Memory B cell (primary cell): Measurements from ENCODE around the gene TRERF1.
"Not testable (repeated sequence)": the region's sequence is repeated elsewhere in the genome, so short reads cannot be mapped to it uniquely, and the experiment has no call there.

Experiments used
- ATAC-seq: fragments of 150-1000 bp; cut with Tn5 transposase; 2 replicates; pipeline ENCODE4 v1.10.0; 2021; ENCODE audit warnings: low read depth, mild to moderate bottlenecking, moderate library complexity
- DNase-seq, 2 donors: peaks; one replicate each; pipeline ENCODE4 v3.0.0; 2022; ENCODE audit warnings: low spot score in 2 of 2
- H3K27ac Mint-ChIP-seq: one replicate; pipeline ENCODE4 v1.8.0; 2022; ENCODE audit warnings: mild to moderate bottlenecking, moderate library complexity, mixed read lengths
- H3K27me3 Mint-ChIP-seq: one replicate; pipeline ENCODE4 v1.8.0; 2022; ENCODE audit warnings: mixed read lengths
- H3K36me3 Mint-ChIP-seq: one replicate; pipeline ENCODE4 v1.8.0; 2022; ENCODE audit warnings: mild to moderate bottlenecking, mixed read lengths
- H3K4me1 Mint-ChIP-seq: one replicate; pipeline ENCODE4 v1.8.0; 2022; ENCODE audit warnings: mixed read lengths
- H3K4me3 Mint-ChIP-seq: one replicate; pipeline ENCODE4 v1.8.0; 2022; ENCODE audit warnings: mild to moderate bottlenecking, moderate library complexity, mixed read lengths
- H3K9me3 Mint-ChIP-seq: one replicate; pipeline ENCODE4 v1.8.0; 2022; ENCODE audit warnings: mixed read lengths

TRERF1 gene

GRCh38 chr6:42454428-42454791, 2.7 kb upstream of the TRERF1 start:
- DNase-seq (no peak), ATAC-seq (no peak)
- no peaks in the 10 kb centered on the region for H3K9me3 Mint-ChIP-seq
- peaks cover 21% of the 10 kb centered on the region for H3K4me1 Mint-ChIP-seq
- no peaks in the 10 kb centered on the region for H3K36me3 Mint-ChIP-seq
- H3K4me3 Mint-ChIP-seq, result peak overlapping the region; percentile 96
- peaks cover 4% of the 10 kb centered on the region for H3K27me3 Mint-ChIP-seq
- H3K27ac Mint-ChIP-seq, result peak overlapping the region; percentile 9

GRCh38 chr6:42453654-42454427, 2.1 kb upstream of the TRERF1 start:
- DNase-seq, result no peak
- Mint-ChIP-seq H3K27me3 (peaks cover 4% of the 10 kb centered on the region), H3K27ac (peak overlapping the region; percentile 9), H3K36me3 (no peaks in the 10 kb centered on the region), H3K4me1 (peaks cover 21% of the 10 kb centered on the region), H3K4me3 (peak overlapping the region; percentile 96), H3K9me3 (no peaks in the 10 kb centered on the region)
- ATAC-seq, result no peak

GRCh38 chr6:42453031-42453653, 1.4 kb upstream of the TRERF1 start:
- Mint-ChIP-seq H3K27ac (no peak overlapping the region), H3K4me3 (peak overlapping the region; percentile 96), H3K36me3 (no peaks in the 10 kb centered on the region), H3K4me1 (peaks cover 21% of the 10 kb centered on the region), H3K27me3 (peaks cover 4% of the 10 kb centered on the region), H3K9me3 (no peaks in the 10 kb centered on the region)
- ATAC-seq, result peak; percentile 69
- DNase-seq, result peak; percentile 16 to 45

- H3K27ac Mint-ChIP-seq, result peak overlapping the region; percentile 17
- DNase-seq (peak; percentile 28 to 50), ATAC-seq (peak; percentile 52)
- H3K36me3 Mint-ChIP-seq, result no peaks in the 10 kb centered on the region
- peaks cover 21% of the 10 kb centered on the region for H3K4me1 Mint-ChIP-seq
- no peaks in the 10 kb centered on the region for H3K9me3 Mint-ChIP-seq
- H3K4me3 Mint-ChIP-seq, result peak overlapping the region; percentile 96
- peaks cover 4% of the 10 kb centered on the region for H3K27me3 Mint-ChIP-seq
Observed at GRCh38 chr6:42452171-42453030, 675 bp upstream of the TRERF1 start.

GRCh38 chr6:42450477-42451332, 1.0 kb downstream of the TRERF1 start:
- DNase-seq (no peak), ATAC-seq (no peak)
- peak overlapping the region; percentile 96 for H3K4me3 Mint-ChIP-seq

GRCh38 chr6:42449917-42450476, 1.7 kb downstream of the TRERF1 start:
- Mint-ChIP-seq H3K9me3 (no peaks in the 10 kb centered on the region), H3K27ac (peak overlapping the region; percentile 60), H3K27me3 (peaks cover 6% of the 10 kb centered on the region), H3K4me3 (peak overlapping the region; percentile 96), H3K36me3 (peaks cover 4% of the 10 kb centered on the region), H3K4me1 (peaks cover 26% of the 10 kb centered on the region)
- ATAC-seq, result no peak
- DNase-seq, result no peak

More at GRCh38 chr6:42450477-42451332, 1.0 kb downstream of the TRERF1 start:
- H3K9me3 Mint-ChIP-seq, result no peaks in the 10 kb centered on the region
- H3K27me3 Mint-ChIP-seq, result peaks cover 6% of the 10 kb centered on the region
- peak overlapping the region; percentile 35 for H3K27ac Mint-ChIP-seq
- H3K36me3 Mint-ChIP-seq, result peaks cover 2% of the 10 kb centered on the region
- H3K4me1 Mint-ChIP-seq, result peaks cover 22% of the 10 kb centered on the region

GRCh38 chr6:42448927-42449659, 2.6 kb downstream of the TRERF1 start:
- ATAC-seq, result no peak
- Mint-ChIP-seq H3K4me3 (no peak overlapping the region), H3K36me3 (peaks cover 4% of the 10 kb centered on the region), H3K9me3 (no peaks in the 10 kb centered on the region), H3K27me3 (peaks cover 6% of the 10 kb centered on the region), H3K27ac (no peak overlapping the region), H3K4me1 (peaks cover 28% of the 10 kb centered on the region)
- DNase-seq, result no peak

- Mint-ChIP-seq H3K9me3 (no peaks in the 10 kb centered on the region), H3K27me3 (peaks cover 6% of the 10 kb centered on the region), H3K27ac (no peak overlapping the region), H3K36me3 (peaks cover 4% of the 10 kb centered on the region), H3K4me1 (peaks cover 24% of the 10 kb centered on the region), H3K4me3 (no peak overlapping the region)
- DNase-seq (no peak), ATAC-seq (no peak)
Observed at GRCh38 chr6:42448391-42448790, 3.3 kb downstream of the TRERF1 start.

GRCh38 chr6:42446996-42447395, 4.7 kb downstream of the TRERF1 start:
- H3K36me3 Mint-ChIP-seq, result peaks cover 4% of the 10 kb centered on the region
- H3K27ac Mint-ChIP-seq, result peak overlapping the region; percentile 16
- DNase-seq (no peak), ATAC-seq (no peak)
- peaks cover 24% of the 10 kb centered on the region for H3K4me1 Mint-ChIP-seq
- no peaks in the 10 kb centered on the region for H3K9me3 Mint-ChIP-seq
- H3K27me3 Mint-ChIP-seq, result peaks cover 6% of the 10 kb centered on the region
- H3K4me3 Mint-ChIP-seq, result no peak overlapping the region

- ATAC-seq (no peak), DNase-seq (no peak)
- Mint-ChIP-seq H3K27me3 (peaks cover 6% of the 10 kb centered on the region), H3K4me3 (no peak overlapping the region), H3K4me1 (peaks cover 20% of the 10 kb centered on the region), H3K27ac (no peak overlapping the region), H3K9me3 (no peaks in the 10 kb centered on the region), H3K36me3 (peaks cover 4% of the 10 kb centered on the region)
Observed at GRCh38 chr6:42446370-42446769, 5.4 kb downstream of the TRERF1 start.

GRCh38 chr6:42445955-42446354, 5.8 kb downstream of the TRERF1 start:
- H3K27ac Mint-ChIP-seq, DNase-seq, H3K27me3 Mint-ChIP-seq, H3K9me3 Mint-ChIP-seq, ATAC-seq, H3K36me3 Mint-ChIP-seq, H3K4me3 Mint-ChIP-seq: not testable (repeated sequence)
- peaks cover 17% of the 10 kb centered on the region for H3K4me1 Mint-ChIP-seq

- Mint-ChIP-seq H3K36me3 (peaks cover 4% of the 10 kb centered on the region), H3K9me3 (no peaks in the 10 kb centered on the region), H3K27ac (no peak overlapping the region), H3K4me3 (no peak overlapping the region), H3K27me3 (peaks cover 2% of the 10 kb centered on the region), H3K4me1 (peaks cover 9% of the 10 kb centered on the region)
- DNase-seq, result no peak
- ATAC-seq, result no peak
Observed at GRCh38 chr6:42443312-42444060, 8.2 kb downstream of the TRERF1 start.
